Activated CD8-positive, alpha-beta memory T cell treated with anti-CD3 and anti-CD28 coated beads, Interleukin-2, amount 10 ng/mL, durations not matched to agents 7 days and 5 days (primary cell): ENCODE measurements around the gene FAM204A. TPM values are rescaled to one million over a fixed set of nuclear protein-coding genes. Genes with fewer than 3 reads are reported as not detected.

ENCODE experiments used
- ATAC-seq: fragments of 150-1000 bp; cut with Tn5 transposase; one replicate; pipeline ENCODE4 v1.10.0; 2021; ENCODE audit warnings: moderate library complexity
- CTCF ChIA-PET: fragments of 350-600 bp; sonication (Branson Sonifier 250); formaldehyde crosslinking; loops from one replicate; lab custom pipeline; 2021; ENCODE audit warnings: antibody characterized with exemption; lab: Charles Lee
- DNase-seq: peaks from one replicate; pipeline ENCODE4 v3.0.0-alpha.2; 2020
- H3K27ac Mint-ChIP-seq: one replicate; pipeline ENCODE4 v1.8.0; 2021; ENCODE audit warnings: mild to moderate bottlenecking, mixed read lengths
- H3K27me3 Mint-ChIP-seq: one replicate; pipeline ENCODE4 v1.8.0; 2021; ENCODE audit warnings: mixed read lengths
- H3K36me3 Mint-ChIP-seq: one replicate; pipeline ENCODE4 v1.8.0; 2021; ENCODE audit warnings: mild to moderate bottlenecking, mixed read lengths
- H3K4me1 Mint-ChIP-seq: one replicate; pipeline ENCODE4 v1.8.0; 2021; ENCODE audit warnings: mixed read lengths
- H3K4me3 Mint-ChIP-seq: one replicate; pipeline ENCODE4 v1.8.0; 2021; ENCODE audit warnings: mild to moderate bottlenecking, moderate library complexity, mixed read lengths
- H3K9me3 Mint-ChIP-seq: one replicate; pipeline ENCODE4 v1.8.0; 2022; ENCODE audit warnings: low read depth, mixed read lengths
- total RNA-seq, 2 experiments: library from RNA; stranded (reverse); gene quantifications; one replicate each; pipeline ENCODE4 v1.2.3, GENCODE V29; 2021

FAM204A gene
- total RNA-seq, 2 experiments from 2014 or later = 51.7 to 59.7 TPM

- peaks cover 53% of the 10 kb centered on the region for H3K27me3 Mint-ChIP-seq
- no peak overlapping the region for H3K27ac Mint-ChIP-seq
- H3K4me1 Mint-ChIP-seq = no peaks in the 10 kb centered on the region
- DNase-seq (no peak), ATAC-seq (no peak)
- no peak overlapping the region for H3K4me3 Mint-ChIP-seq
- CTCF ChIA-PET = interaction anchor here (1.2 kb wide), 1 partner anchor 195 kb away, joined by 3 read pairs; no protein-coding TSS in a partner anchor
- no peaks in the 10 kb centered on the region for H3K36me3 Mint-ChIP-seq
- no peaks in the 10 kb centered on the region for H3K9me3 Mint-ChIP-seq
Measured at GRCh38 chr10:118264252-118264651, 77.9 kb downstream of the FAM204A start.

- CTCF ChIA-PET = no interaction called here
- H3K27ac Mint-ChIP-seq = no peak overlapping the region
- peaks cover 59% of the 10 kb centered on the region for H3K27me3 Mint-ChIP-seq
- no peaks in the 10 kb centered on the region for H3K4me1 Mint-ChIP-seq
- no peaks in the 10 kb centered on the region for H3K36me3 Mint-ChIP-seq
- no peaks in the 10 kb centered on the region for H3K9me3 Mint-ChIP-seq
- no peak for ATAC-seq
- no peak for DNase-seq
- no peak overlapping the region for H3K4me3 Mint-ChIP-seq
Measured at GRCh38 chr10:118262538-118262937, 79.6 kb downstream of the FAM204A start.

- Mint-ChIP-seq H3K4me1 (no peaks in the 10 kb centered on the region), H3K36me3 (no peaks in the 10 kb centered on the region), H3K4me3 (no peak overlapping the region), H3K27me3 (peaks cover 58% of the 10 kb centered on the region), H3K9me3 (no peaks in the 10 kb centered on the region), H3K27ac (no peak overlapping the region)
- DNase-seq (peak; percentile 52), ATAC-seq (no peak)
- CTCF ChIA-PET = interaction anchor here (0.8 to 1.3 kb wide), 3 partner anchors 13 to 1043 kb away, joined by 3 to 5 read pairs (median 4); no protein-coding TSS in a partner anchor
Measured at GRCh38 chr10:118259288-118259906, 82.7 kb downstream of the FAM204A start.

GRCh38 chr10:118258285-118258684 is 83.8 kb downstream of the FAM204A start:
- no peak for ATAC-seq

GRCh38 chr10:118256825-118257570 is 85.1 kb downstream of the FAM204A start:
- H3K27ac Mint-ChIP-seq = no peak overlapping the region
- H3K4me1 Mint-ChIP-seq = no peaks in the 10 kb centered on the region
- no peaks in the 10 kb centered on the region for H3K36me3 Mint-ChIP-seq
- CTCF ChIA-PET = no interaction called here
- H3K9me3 Mint-ChIP-seq = no peaks in the 10 kb centered on the region
- DNase-seq (no peak), ATAC-seq (no peak)
- peaks cover 38% of the 10 kb centered on the region for H3K27me3 Mint-ChIP-seq
- H3K4me3 Mint-ChIP-seq = no peak overlapping the region

More at GRCh38 chr10:118258285-118258684, 83.8 kb downstream of the FAM204A start:
- peaks cover 48% of the 10 kb centered on the region for H3K27me3 Mint-ChIP-seq
- H3K9me3 Mint-ChIP-seq = no peaks in the 10 kb centered on the region
- CTCF ChIA-PET = no interaction called here
- DNase-seq = no peak
- no peaks in the 10 kb centered on the region for H3K36me3 Mint-ChIP-seq
- H3K4me3 Mint-ChIP-seq = no peak overlapping the region
- no peak overlapping the region for H3K27ac Mint-ChIP-seq
- H3K4me1 Mint-ChIP-seq = no peaks in the 10 kb centered on the region

GRCh38 chr10:118256209-118256608 is 85.9 kb downstream of the FAM204A start:
- ATAC-seq (no peak), DNase-seq (no peak)
- no peak overlapping the region for H3K27ac Mint-ChIP-seq
- H3K9me3 Mint-ChIP-seq = no peaks in the 10 kb centered on the region
- H3K27me3 Mint-ChIP-seq = peaks cover 38% of the 10 kb centered on the region
- no peaks in the 10 kb centered on the region for H3K4me1 Mint-ChIP-seq
- H3K4me3 Mint-ChIP-seq = no peak overlapping the region
- CTCF ChIA-PET = no interaction called here
- H3K36me3 Mint-ChIP-seq = no peaks in the 10 kb centered on the region

GRCh38 chr10:118255355-118255754 is 86.8 kb downstream of the FAM204A start:
- DNase-seq = no peak
- Mint-ChIP-seq H3K4me3 (no peak overlapping the region), H3K9me3 (no peaks in the 10 kb centered on the region), H3K27ac (no peak overlapping the region), H3K4me1 (no peaks in the 10 kb centered on the region), H3K36me3 (no peaks in the 10 kb centered on the region), H3K27me3 (peaks cover 42% of the 10 kb centered on the region)
- CTCF ChIA-PET = no interaction called here
- no peak for ATAC-seq

- H3K4me3 Mint-ChIP-seq = no peak overlapping the region
- H3K9me3 Mint-ChIP-seq = no peaks in the 10 kb centered on the region
- DNase-seq (no peak), ATAC-seq (no peak)
- no peak overlapping the region for H3K27ac Mint-ChIP-seq
- H3K4me1 Mint-ChIP-seq = no peaks in the 10 kb centered on the region
- H3K36me3 Mint-ChIP-seq = no peaks in the 10 kb centered on the region
- CTCF ChIA-PET = no interaction called here
- H3K27me3 Mint-ChIP-seq = peaks cover 45% of the 10 kb centered on the region
Measured at GRCh38 chr10:118254654-118255053, 87.5 kb downstream of the FAM204A start.

- no peak overlapping the region for H3K4me3 Mint-ChIP-seq
- peaks cover 45% of the 10 kb centered on the region for H3K27me3 Mint-ChIP-seq
- no peak overlapping the region for H3K27ac Mint-ChIP-seq
- no peaks in the 10 kb centered on the region for H3K4me1 Mint-ChIP-seq
- CTCF ChIA-PET = no interaction called here
- ATAC-seq (no peak), DNase-seq (no peak)
- H3K9me3 Mint-ChIP-seq = no peaks in the 10 kb centered on the region
- H3K36me3 Mint-ChIP-seq = no peaks in the 10 kb centered on the region
Measured at GRCh38 chr10:118253397-118253796, 88.7 kb downstream of the FAM204A start.

GRCh38 chr10:118251791-118252190 is 90.3 kb downstream of the FAM204A start:
- Mint-ChIP-seq H3K4me3 (no peak overlapping the region), H3K9me3 (no peaks in the 10 kb centered on the region), H3K4me1 (no peaks in the 10 kb centered on the region), H3K36me3 (no peaks in the 10 kb centered on the region), H3K27ac (no peak overlapping the region), H3K27me3 (peaks cover 44% of the 10 kb centered on the region)
- CTCF ChIA-PET = interaction anchor here (1.6 kb wide), 1 partner anchor 755 kb away, joined by 3 read pairs; no protein-coding TSS in a partner anchor
- DNase-seq (no peak), ATAC-seq (no peak)

- peaks cover 49% of the 10 kb centered on the region for H3K27me3 Mint-ChIP-seq
- ATAC-seq (no peak), DNase-seq (no peak)
- H3K9me3 Mint-ChIP-seq = no peaks in the 10 kb centered on the region
- H3K4me1 Mint-ChIP-seq = no peaks in the 10 kb centered on the region
- H3K4me3 Mint-ChIP-seq = no peak overlapping the region
- no peak overlapping the region for H3K27ac Mint-ChIP-seq
- no peaks in the 10 kb centered on the region for H3K36me3 Mint-ChIP-seq
- CTCF ChIA-PET = interaction anchor here (1.4 kb wide), 1 partner anchor 9 kb away, joined by 3 read pairs; no protein-coding TSS in a partner anchor
Measured at GRCh38 chr10:118249714-118250113, 92.4 kb downstream of the FAM204A start.
